ENCODE data around the gene CDAN1.

Gene CDAN1

DNA sequence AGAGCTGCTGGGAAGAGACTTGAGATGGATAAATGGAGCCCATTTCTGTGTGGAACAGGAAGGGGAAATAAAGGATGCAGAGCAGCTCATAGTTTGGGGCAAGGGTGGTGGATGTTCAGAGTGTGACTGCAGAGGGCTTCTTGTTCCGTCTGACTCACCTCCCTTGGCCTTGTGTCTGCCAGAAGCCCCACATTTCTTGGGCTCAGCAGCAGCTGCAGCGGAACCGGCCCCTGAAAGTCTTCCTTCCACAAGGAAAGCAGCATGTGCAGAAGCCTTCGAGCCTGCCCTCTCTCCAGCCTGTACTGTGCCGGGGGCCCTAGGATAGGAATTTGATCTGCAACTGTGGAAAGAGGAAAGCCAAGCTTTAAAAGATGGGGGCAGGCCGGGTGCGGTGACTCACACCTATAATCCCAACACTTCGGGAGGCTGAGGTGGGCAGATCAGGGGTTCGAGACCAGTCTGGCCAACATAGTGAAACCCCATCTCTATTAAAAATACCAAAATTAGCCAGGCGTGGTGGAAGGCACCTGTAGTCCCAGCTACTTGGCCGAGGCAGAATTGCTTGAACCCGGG lies 11.5 kb downstream of the CDAN1 start:
- Histone ChIP-seq H3K18ac (ENCODE audit: low read length) (no peak overlapping the region), H3K4me1 (ENCODE audit: control insufficient read depth in 2 of 2, insufficient read depth in 1 of 2, low read depth in 1 of 2, low read length in 2 of 2) (peaks cover 0 to 2% of the 10 kb centered on the region in 2 donors), H3K23ac (ENCODE audit: low read depth, low read length, poor library complexity) (no peak overlapping the region), H2BK15ac (ENCODE audit: low read length) (no peak overlapping the region), H3K4me3 (ENCODE audit: low read length in 2 of 2) (no peak overlapping the region), H2BK120ac (ENCODE audit: low read depth, low read length) (no peak overlapping the region), H3K14ac (ENCODE audit: low read length) (no peak overlapping the region), H2BK5ac (ENCODE audit: low read length) (no peak overlapping the region), H3K4me2 (ENCODE audit: insufficient read depth, low read length, poor library complexity, severe bottlenecking) (no peak overlapping the region), H3K4ac (ENCODE audit: low read length) (no peak overlapping the region), H3K27me3 (ENCODE audit: control insufficient read depth in 3 of 3, insufficient read depth in 3 of 3, low read depth in 1 of 3, low read length in 3 of 3) (no peaks in the 10 kb centered on the region), H3K27ac (replicated peaks; ENCODE audit: low read length) (no peak overlapping the region), H2BK12ac (ENCODE audit: low read length) (no peak overlapping the region), H2AK5ac (ENCODE audit: low read depth, low read length) (no peak overlapping the region), H3K9ac (ENCODE audit: low read depth, low read length, poor library complexity) (no peak overlapping the region), H3K9me3 (replicated peaks in 1 of 2; ENCODE audit: control insufficient read depth in 2 of 2, insufficient read depth in 1 of 2, low read depth in 1 of 2, low read length in 2 of 2) (no peaks in the 10 kb centered on the region), H4K91ac (ENCODE audit: low read depth, low read length, poor library complexity) (no peak overlapping the region), H2AFZ (ENCODE audit: low read length) (no peak overlapping the region), H3K36me3 (replicated peaks in 1 of 2; ENCODE audit: control insufficient read depth in 2 of 2, insufficient read depth in 2 of 2, low read length in 2 of 2) (peaks cover 31 to 97% of the 10 kb centered on the region in 2 donors), H4K8ac (ENCODE audit: low read depth, low read length) (no peak overlapping the region), H3K79me1 (ENCODE audit: low read depth, low read length) (no peaks in the 10 kb centered on the region)
- WGBS, 2 donors (ENCODE audit: extremely low coverage in 2 of 2, insufficient read length in 2 of 2, insufficient replicate concordance in 1 of 2): no CpG with 5 or more reads among the region's 12 CpGs
- DNase-seq (ENCODE audit: low spot score): no peak

DNA sequence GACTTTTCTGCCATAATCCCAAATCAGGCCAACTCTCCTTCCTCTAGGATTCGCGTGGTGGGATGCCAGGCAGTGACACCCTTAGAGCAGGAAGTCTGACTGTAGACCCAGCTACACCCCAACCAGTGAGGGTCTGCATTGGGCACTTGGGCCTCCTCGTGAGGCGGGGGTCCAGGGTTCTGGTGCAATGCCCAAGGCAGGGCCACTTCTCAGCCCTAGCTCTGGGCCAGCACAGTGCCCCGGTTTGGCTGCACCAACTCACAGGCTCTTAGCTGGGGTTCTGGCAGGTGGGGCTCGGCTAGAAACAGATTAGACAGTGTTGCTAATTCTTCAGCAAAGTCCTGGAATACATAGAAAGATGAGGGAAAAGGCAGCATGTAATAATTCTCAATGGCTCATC lies 12.7 kb downstream of the CDAN1 start:
- Histone ChIP-seq H4K8ac (ENCODE audit: low read depth, low read length) (no peak overlapping the region), H3K14ac (ENCODE audit: low read length) (no peak overlapping the region), H2BK5ac (ENCODE audit: low read length) (no peak overlapping the region), H3K9ac (ENCODE audit: low read depth, low read length, poor library complexity) (no peak overlapping the region), H3K9me3 (replicated peaks in 1 of 2; ENCODE audit: control insufficient read depth in 2 of 2, insufficient read depth in 1 of 2, low read depth in 1 of 2, low read length in 2 of 2) (no peaks in the 10 kb centered on the region), H3K4ac (ENCODE audit: low read length) (no peak overlapping the region), H3K36me3 (replicated peaks in 1 of 2; ENCODE audit: control insufficient read depth in 2 of 2, insufficient read depth in 2 of 2, low read length in 2 of 2) (peaks cover 28 to 97% of the 10 kb centered on the region in 2 donors), H3K4me1 (ENCODE audit: control insufficient read depth in 2 of 2, insufficient read depth in 1 of 2, low read depth in 1 of 2, low read length in 2 of 2) (peaks cover 0 to 2% of the 10 kb centered on the region in 2 donors), H2AK5ac (ENCODE audit: low read depth, low read length) (no peak overlapping the region), H3K4me3 (ENCODE audit: low read length in 2 of 2) (no peak overlapping the region), H4K91ac (ENCODE audit: low read depth, low read length, poor library complexity) (no peak overlapping the region), H3K4me2 (ENCODE audit: insufficient read depth, low read length, poor library complexity, severe bottlenecking) (no peak overlapping the region), H2BK15ac (ENCODE audit: low read length) (no peak overlapping the region), H3K23ac (ENCODE audit: low read depth, low read length, poor library complexity) (no peak overlapping the region), H3K27ac (replicated peaks; ENCODE audit: low read length) (no peak overlapping the region), H2AFZ (ENCODE audit: low read length) (no peak overlapping the region), H3K79me1 (ENCODE audit: low read depth, low read length) (no peaks in the 10 kb centered on the region), H2BK12ac (ENCODE audit: low read length) (no peak overlapping the region), H3K27me3 (ENCODE audit: control insufficient read depth in 3 of 3, insufficient read depth in 3 of 3, low read depth in 1 of 3, low read length in 3 of 3) (no peaks in the 10 kb centered on the region), H2BK120ac (ENCODE audit: low read depth, low read length) (no peak overlapping the region), H3K18ac (ENCODE audit: low read length) (no peak overlapping the region)
- no peak for DNase-seq (ENCODE audit: low spot score)
- WGBS, 2 donors (ENCODE audit: extremely low coverage in 2 of 2, insufficient read length in 2 of 2, insufficient replicate concordance in 1 of 2): no CpG with 5 or more reads among the region's 6 CpGs

DNA sequence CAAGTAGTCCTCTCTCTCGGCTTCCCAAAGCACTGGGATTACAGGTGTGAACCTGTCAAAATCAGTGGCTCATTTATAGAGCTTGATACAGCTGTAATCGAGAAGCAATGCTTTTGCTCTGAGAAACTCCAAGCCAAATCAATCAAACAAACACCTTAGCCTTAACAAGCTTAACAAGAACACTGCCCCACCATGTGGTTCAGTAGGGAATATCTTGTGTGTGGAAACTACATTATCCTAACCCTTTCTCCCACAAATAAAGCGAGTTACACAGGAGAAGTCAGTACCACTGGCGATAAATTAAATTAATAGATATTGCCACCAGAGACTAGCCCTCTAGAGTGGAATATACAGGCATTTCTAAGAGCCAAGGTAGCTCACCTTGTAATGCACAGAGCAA lies 13.9 kb downstream of the CDAN1 start:
- no peak overlapping the region for H3K14ac ChIP-seq (ENCODE audit: low read length)
- H2BK15ac ChIP-seq (ENCODE audit: low read length): no peak overlapping the region
- H3K18ac ChIP-seq (ENCODE audit: low read length): no peak overlapping the region
- H3K4ac ChIP-seq (ENCODE audit: low read length): no peak overlapping the region
- no CpG with 5 or more reads among the region's 4 CpGs for WGBS, 2 donors (ENCODE audit: extremely low coverage in 2 of 2, insufficient read length in 2 of 2, insufficient replicate concordance in 1 of 2)
- no peak overlapping the region for H2AK5ac ChIP-seq (ENCODE audit: low read depth, low read length)
- DNase-seq (ENCODE audit: low spot score): no peak
- no peak overlapping the region for H3K4me3 ChIP-seq (ENCODE audit: low read length in 2 of 2)
- no peak overlapping the region for H2AFZ ChIP-seq (ENCODE audit: low read length)
- H3K27me3 ChIP-seq (ENCODE audit: control insufficient read depth in 3 of 3, insufficient read depth in 3 of 3, low read depth in 1 of 3, low read length in 3 of 3): no peaks in the 10 kb centered on the region
- no peak overlapping the region for H3K27ac ChIP-seq (replicated peaks; ENCODE audit: low read length)
- H2BK12ac ChIP-seq (ENCODE audit: low read length): no peak overlapping the region
- H2BK5ac ChIP-seq (ENCODE audit: low read length): no peak overlapping the region
- H3K9ac ChIP-seq (ENCODE audit: low read depth, low read length, poor library complexity): no peak overlapping the region
- H3K9me3 ChIP-seq (replicated peaks in 1 of 2; ENCODE audit: control insufficient read depth in 2 of 2, insufficient read depth in 1 of 2, low read depth in 1 of 2, low read length in 2 of 2): no peaks in the 10 kb centered on the region
- no peak overlapping the region for H4K8ac ChIP-seq (ENCODE audit: low read depth, low read length)
- no peak overlapping the region for H2BK120ac ChIP-seq (ENCODE audit: low read depth, low read length)
- H3K23ac ChIP-seq (ENCODE audit: low read depth, low read length, poor library complexity): no peak overlapping the region
- H3K4me2 ChIP-seq (ENCODE audit: insufficient read depth, low read length, poor library complexity, severe bottlenecking): no peak overlapping the region
- no peaks in the 10 kb centered on the region for H3K79me1 ChIP-seq (ENCODE audit: low read depth, low read length)
- H4K91ac ChIP-seq (ENCODE audit: low read depth, low read length, poor library complexity): no peak overlapping the region
- H3K4me1 ChIP-seq (ENCODE audit: control insufficient read depth in 2 of 2, insufficient read depth in 1 of 2, low read depth in 1 of 2, low read length in 2 of 2): peaks cover 0 to 2% of the 10 kb centered on the region in 2 donors
- H3K36me3 ChIP-seq (replicated peaks in 1 of 2; ENCODE audit: control insufficient read depth in 2 of 2, insufficient read depth in 2 of 2, low read length in 2 of 2): peaks cover 25 to 97% of the 10 kb centered on the region in 2 donors

GRCh38 chr15:42721916-42722315 lies 15.0 kb downstream of the CDAN1 start:
- Histone ChIP-seq H4K8ac (ENCODE audit: low read depth, low read length) (no peak overlapping the region), H3K4ac (ENCODE audit: low read length) (no peak overlapping the region), H3K79me1 (ENCODE audit: low read depth, low read length) (no peaks in the 10 kb centered on the region)

More at GRCh38 chr15:42721916-42722315, 15.0 kb downstream of the CDAN1 start:
- Histone ChIP-seq H3K36me3 (replicated peaks in 1 of 2; ENCODE audit: control insufficient read depth in 2 of 2, insufficient read depth in 2 of 2, low read length in 2 of 2) (peaks cover 25 to 94% of the 10 kb centered on the region in 2 donors), H3K23ac (ENCODE audit: low read depth, low read length, poor library complexity) (no peak overlapping the region), H3K9me3 (replicated peaks in 1 of 2; ENCODE audit: control insufficient read depth in 2 of 2, insufficient read depth in 1 of 2, low read depth in 1 of 2, low read length in 2 of 2) (no peaks in the 10 kb centered on the region), H3K27me3 (ENCODE audit: control insufficient read depth in 3 of 3, insufficient read depth in 3 of 3, low read depth in 1 of 3, low read length in 3 of 3) (no peaks in the 10 kb centered on the region), H2BK5ac (ENCODE audit: low read length) (no peak overlapping the region), H2BK12ac (ENCODE audit: low read length) (no peak overlapping the region), H3K9ac (ENCODE audit: low read depth, low read length, poor library complexity) (no peak overlapping the region), H3K14ac (ENCODE audit: low read length) (no peak overlapping the region), H2BK120ac (ENCODE audit: low read depth, low read length) (no peak overlapping the region), H3K4me1 (ENCODE audit: control insufficient read depth in 2 of 2, insufficient read depth in 1 of 2, low read depth in 1 of 2, low read length in 2 of 2) (no peaks in the 10 kb centered on the region), H3K4me3 (ENCODE audit: low read length in 2 of 2) (no peak overlapping the region), H3K18ac (ENCODE audit: low read length) (no peak overlapping the region), H3K4me2 (ENCODE audit: insufficient read depth, low read length, poor library complexity, severe bottlenecking) (no peak overlapping the region), H3K27ac (replicated peaks; ENCODE audit: low read length) (no peak overlapping the region), H4K91ac (ENCODE audit: low read depth, low read length, poor library complexity) (no peak overlapping the region), H2BK15ac (ENCODE audit: low read length) (no peak overlapping the region), H2AFZ (ENCODE audit: low read length) (no peak overlapping the region), H2AK5ac (ENCODE audit: low read depth, low read length) (no peak overlapping the region)
- no peak for DNase-seq (ENCODE audit: low spot score)
- no CpG with 5 or more reads among the region's 3 CpGs for WGBS, 2 donors (ENCODE audit: extremely low coverage in 2 of 2, insufficient read length in 2 of 2, insufficient replicate concordance in 1 of 2)
